Astrocyte (in vitro differentiated cells and primary cell): ENCODE measurements around the gene PTPRT. TPM values are rescaled to one million over a fixed set of nuclear protein-coding genes. Genes with fewer than 3 reads are reported as not detected.

Experiments
- DNase-seq: peaks from one replicate; pipeline ENCODE4 v3.0.0-alpha.2; 2010; ENCODE audit warnings: low read depth
- FAIRE-seq: peaks from 2 replicates; lab custom pipeline; 2011; peaks lifted over from hg19 to GRCh38; lab: Jason Lieb, UNC
- H2AFZ ChIP-seq: 2 replicates; pipeline ENCODE4 v1.6.0; 2012; ENCODE audit warnings: low read depth, low read length, inconsistent platforms
- H3K27ac ChIP-seq: 2 replicates; pipeline ENCODE4 v1.5.1; 2011; ENCODE audit warnings: low read depth, low read length, inconsistent platforms
- H3K27me3 ChIP-seq: 2 replicates; pipeline ENCODE4 v1.6.0; 2011; ENCODE audit warnings: low read length, inconsistent platforms; ENCODE audit not compliant: insufficient read depth
- H3K36me3 ChIP-seq: 2 replicates; pipeline ENCODE4 v1.5.1; 2011; ENCODE audit warnings: low read length, inconsistent platforms; ENCODE audit not compliant: insufficient read depth
- H3K4me1 ChIP-seq: 2 replicates; pipeline ENCODE4 v1.5.1; 2011; ENCODE audit warnings: low read length, inconsistent platforms; ENCODE audit not compliant: insufficient read depth
- H3K4me2 ChIP-seq: 2 replicates; pipeline ENCODE4 v1.6.0; 2012; ENCODE audit warnings: low read length, inconsistent platforms
- H3K4me3 ChIP-seq: 2 replicates; pipeline ENCODE4 v1.5.1; 2011; ENCODE audit warnings: low read depth, mild to moderate bottlenecking, low read length, inconsistent platforms; ENCODE audit not compliant: insufficient read depth
- H3K79me2 ChIP-seq: 2 replicates; pipeline ENCODE4 v1.6.0; 2012; ENCODE audit warnings: mild to moderate bottlenecking, low read length, inconsistent platforms; ENCODE audit not compliant: insufficient read depth
- H3K9ac ChIP-seq: 2 replicates; pipeline ENCODE4 v1.6.0; 2012; ENCODE audit warnings: mild to moderate bottlenecking, low read length, inconsistent platforms
- H3K9me3 ChIP-seq: 2 replicates; pipeline ENCODE4 v1.5.1; 2012; ENCODE audit warnings: low read depth, mild to moderate bottlenecking, low read length, inconsistent platforms; ENCODE audit not compliant: insufficient read depth
- H4K20me1 ChIP-seq: 2 replicates; pipeline ENCODE4 v1.6.0; 2012; ENCODE audit warnings: low read length, inconsistent platforms; ENCODE audit not compliant: insufficient read depth
- H3K27ac Mint-ChIP-seq: one replicate; pipeline ENCODE4 v1.8.0; 2021; ENCODE audit warnings: mild to moderate bottlenecking, mixed read lengths; ENCODE audit not compliant: unreplicated experiment
- H3K27me3 Mint-ChIP-seq: one replicate; pipeline ENCODE4 v1.8.0; 2021; ENCODE audit warnings: low read depth, mixed read lengths; ENCODE audit not compliant: unreplicated experiment
- H3K36me3 Mint-ChIP-seq: one replicate; pipeline ENCODE4 v1.8.0; 2021; ENCODE audit warnings: low read depth, mixed read lengths; ENCODE audit not compliant: unreplicated experiment
- H3K4me1 Mint-ChIP-seq: one replicate; pipeline ENCODE4 v1.8.0; 2021; ENCODE audit warnings: low read depth, mixed read lengths; ENCODE audit not compliant: unreplicated experiment
- H3K4me3 Mint-ChIP-seq: one replicate; pipeline ENCODE4 v1.8.0; 2021; ENCODE audit warnings: mild to moderate bottlenecking, moderate library complexity, mixed read lengths; ENCODE audit not compliant: unreplicated experiment
- H3K9me3 Mint-ChIP-seq: one replicate; pipeline ENCODE4 v1.8.0; 2021; ENCODE audit warnings: mild to moderate bottlenecking, mixed read lengths; ENCODE audit not compliant: unreplicated experiment
- CTCF ChIP-seq: IDR thresholded peaks from 2 replicates; pipeline ENCODE4 v1.5.1; 2011; ENCODE audit warnings: low read depth, mild to moderate bottlenecking, inconsistent platforms, low read length, moderate library complexity; ENCODE audit not compliant: insufficient read depth
- EZH2 ChIP-seq: IDR thresholded peaks from 2 replicates; pipeline ENCODE4 v1.6.1; 2012; ENCODE audit warnings: mild to moderate bottlenecking, low read length, inconsistent platforms; ENCODE audit not compliant: insufficient read depth
- total RNA-seq: library from RNA; stranded (reverse); gene quantifications from 2 replicates; pipeline ENCODE4 v1.2.1, GENCODE V29; 2021

Gene PTPRT
- total RNA-seq, 1 donor from 2014 or later, result 0.25 TPM

GRCh38 chr20:43052532-43052931 is 137.2 kb downstream of the PTPRT start:
- no peak overlapping the region for H3K4me2 ChIP-seq
- DNase-seq, result no peak
- no peak overlapping the region for H3K9ac ChIP-seq
- no peak for FAIRE-seq
- Mint-ChIP-seq H3K36me3 (no peaks in the 10 kb centered on the region), H3K4me3 (no peak overlapping the region), H3K4me1 (no peaks in the 10 kb centered on the region), H3K27ac (no peak overlapping the region), H3K9me3 (peaks cover 9% of the 10 kb centered on the region), H3K27me3 (no peaks in the 10 kb centered on the region)
- no peaks in the 10 kb centered on the region for H3K79me2 ChIP-seq
- H3K4me3 ChIP-seq, result no peak overlapping the region
- no peaks in the 10 kb centered on the region for H3K27me3 ChIP-seq
- peaks cover 9% of the 10 kb centered on the region for H3K9me3 ChIP-seq
- no peak overlapping the region for H3K27ac ChIP-seq
- no peak overlapping the region for H2AFZ ChIP-seq
- no peaks in the 10 kb centered on the region for H3K4me1 ChIP-seq
- H4K20me1 ChIP-seq, result no peaks in the 10 kb centered on the region
- no peaks in the 10 kb centered on the region for H3K36me3 ChIP-seq
- TF ChIP-seq CTCF (no peak), EZH2 (no peak)

- H3K27ac ChIP-seq, result no peak overlapping the region
- DNase-seq (no peak), FAIRE-seq (no peak)
- no peak overlapping the region for H3K4me3 ChIP-seq
- H3K9me3 ChIP-seq, result peaks cover 4% of the 10 kb centered on the region
- no peak for TF ChIP-seq CTCF
- TF ChIP-seq EZH2, result no peak
- no peak overlapping the region for H3K4me2 ChIP-seq
- no peaks in the 10 kb centered on the region for H3K27me3 Mint-ChIP-seq
- H3K27ac Mint-ChIP-seq, result no peak overlapping the region
- no peaks in the 10 kb centered on the region for H3K36me3 ChIP-seq
- no peaks in the 10 kb centered on the region for H3K36me3 Mint-ChIP-seq
- no peaks in the 10 kb centered on the region for H4K20me1 ChIP-seq
- no peak overlapping the region for H3K9ac ChIP-seq
- H3K4me1 ChIP-seq, result no peaks in the 10 kb centered on the region
- H2AFZ ChIP-seq, result no peak overlapping the region
- H3K4me3 Mint-ChIP-seq, result no peak overlapping the region
- no peaks in the 10 kb centered on the region for H3K27me3 ChIP-seq
- peaks cover 6% of the 10 kb centered on the region for H3K9me3 Mint-ChIP-seq
- no peaks in the 10 kb centered on the region for H3K79me2 ChIP-seq
- no peaks in the 10 kb centered on the region for H3K4me1 Mint-ChIP-seq
These were observed 142.7 kb downstream of the PTPRT start for GRCh38 chr20:43046966-43047365.

- Mint-ChIP-seq H3K27me3 (no peaks in the 10 kb centered on the region), H3K9me3 (peaks cover 5% of the 10 kb centered on the region), H3K27ac (no peak overlapping the region), H3K36me3 (no peaks in the 10 kb centered on the region), H3K4me1 (no peaks in the 10 kb centered on the region), H3K4me3 (no peak overlapping the region)
- FAIRE-seq (no peak), DNase-seq (no peak)
- Histone ChIP-seq H3K27ac (no peak overlapping the region), H3K79me2 (no peaks in the 10 kb centered on the region), H3K36me3 (no peaks in the 10 kb centered on the region), H3K9ac (no peak overlapping the region), H3K4me1 (no peaks in the 10 kb centered on the region), H3K9me3 (no peaks in the 10 kb centered on the region), H4K20me1 (no peaks in the 10 kb centered on the region), H3K27me3 (no peaks in the 10 kb centered on the region), H2AFZ (no peak overlapping the region), H3K4me3 (no peak overlapping the region), H3K4me2 (no peak overlapping the region)
- TF ChIP-seq CTCF (no peak), EZH2 (no peak)
These were observed 145.8 kb downstream of the PTPRT start for GRCh38 chr20:43043887-43044286.
